ENCODE data around the gene DMD.

DMD gene

GRCh38 chrX:31115398-31115797, 2096.0 kb downstream of the DMD start:
- Histone ChIP-seq H3K27me3 (ENCODE audit: insufficient read depth, low read length) (no peaks in the 10 kb centered on the region), H3K4me3 (ENCODE audit: low read length) (no peak overlapping the region), H3K9me3 (ENCODE audit: insufficient read depth, low read depth, low read length) (no peaks in the 10 kb centered on the region), H3K36me3 (ENCODE audit: insufficient read depth, low read depth, low read length) (no peaks in the 10 kb centered on the region), H3K9ac (ENCODE audit: low read depth, low read length) (no peak overlapping the region), H3K4me1 (ENCODE audit: insufficient read depth, low read length) (no peaks in the 10 kb centered on the region), H3K27ac (ENCODE audit: low read length) (no peak overlapping the region)

DNA sequence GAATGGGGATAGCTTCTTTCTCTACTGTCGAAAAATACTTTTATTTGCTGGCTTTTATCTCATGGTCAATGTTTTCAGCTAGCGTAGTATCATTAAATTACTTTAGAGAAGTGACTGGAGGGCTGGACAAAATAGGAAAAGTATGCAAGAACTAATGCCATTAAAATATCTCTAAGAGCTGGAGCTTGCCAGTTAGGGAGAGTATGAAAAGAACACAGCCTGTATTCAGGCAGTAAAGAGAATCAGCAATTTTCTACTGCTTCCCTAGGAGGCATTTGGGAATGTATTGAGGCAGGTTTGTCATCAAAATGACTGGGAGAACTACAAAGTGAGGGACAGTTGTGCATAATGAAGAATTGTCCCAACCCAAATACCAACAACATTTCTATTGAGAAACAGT, 2096.5 kb downstream of the DMD start:
- Histone ChIP-seq H3K4me1 (ENCODE audit: insufficient read depth, low read length) (no peaks in the 10 kb centered on the region), H3K27ac (ENCODE audit: low read length) (no peak overlapping the region), H3K4me3 (ENCODE audit: low read length) (no peak overlapping the region), H3K36me3 (ENCODE audit: insufficient read depth, low read depth, low read length) (no peaks in the 10 kb centered on the region), H3K9me3 (ENCODE audit: insufficient read depth, low read depth, low read length) (no peaks in the 10 kb centered on the region), H3K9ac (ENCODE audit: low read depth, low read length) (no peak overlapping the region), H3K27me3 (ENCODE audit: insufficient read depth, low read length) (no peaks in the 10 kb centered on the region)

DNA sequence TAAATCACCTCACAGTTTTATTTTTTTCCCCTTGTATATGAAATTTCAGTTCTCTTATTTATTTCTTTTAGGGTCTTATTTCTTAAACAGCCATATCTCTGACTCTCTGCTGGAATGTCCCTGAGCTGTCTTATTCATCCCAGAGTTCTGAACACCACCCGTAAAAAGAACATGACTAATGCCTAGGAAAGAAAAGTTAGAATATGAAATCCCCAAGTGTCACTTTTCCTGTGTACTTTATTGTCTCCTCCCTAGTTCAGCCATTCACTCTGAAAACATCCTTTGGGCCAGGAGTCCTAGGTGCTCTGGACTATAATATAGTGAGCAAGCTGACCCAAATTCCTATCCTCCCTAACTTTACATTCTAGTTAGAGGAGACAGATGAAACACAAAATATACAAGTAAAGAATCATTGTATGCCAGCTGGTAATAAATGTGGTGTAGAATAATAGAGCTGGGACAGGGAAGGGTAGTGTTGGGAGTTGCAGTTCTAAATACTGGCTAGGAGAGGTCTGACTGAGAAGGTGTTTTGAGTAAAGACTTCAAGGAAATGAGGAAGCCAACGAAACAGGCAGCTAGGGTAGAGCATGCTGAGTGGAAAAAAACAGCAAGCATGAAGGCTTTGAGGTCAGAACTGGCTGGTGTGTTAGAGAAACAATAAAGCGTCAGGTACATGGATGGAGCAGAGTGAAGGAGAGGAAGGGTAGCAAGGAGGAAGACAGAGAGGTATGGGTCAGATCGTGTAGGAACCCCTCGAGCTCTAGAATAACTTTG, 2098.9 kb downstream of the DMD start:
- no peaks in the 10 kb centered on the region for H3K36me3 ChIP-seq (ENCODE audit: insufficient read depth, low read depth, low read length)
- no peak overlapping the region for H3K4me3 ChIP-seq (ENCODE audit: low read length)
- no peaks in the 10 kb centered on the region for H3K9me3 ChIP-seq (ENCODE audit: insufficient read depth, low read depth, low read length)
- H3K4me1 ChIP-seq (ENCODE audit: insufficient read depth, low read length): no peaks in the 10 kb centered on the region
- H3K27ac ChIP-seq (ENCODE audit: low read length): no peak overlapping the region
- no peaks in the 10 kb centered on the region for H3K27me3 ChIP-seq (ENCODE audit: insufficient read depth, low read length)
- H3K9ac ChIP-seq (ENCODE audit: low read depth, low read length): no peak overlapping the region

GRCh38 chrX:31110657-31111056, 2100.7 kb downstream of the DMD start:
- no peaks in the 10 kb centered on the region for H3K4me1 ChIP-seq (ENCODE audit: insufficient read depth, low read length)
- no peaks in the 10 kb centered on the region for H3K36me3 ChIP-seq (ENCODE audit: insufficient read depth, low read depth, low read length)
- no peaks in the 10 kb centered on the region for H3K27me3 ChIP-seq (ENCODE audit: insufficient read depth, low read length)
- no peak overlapping the region for H3K9ac ChIP-seq (ENCODE audit: low read depth, low read length)
- no peaks in the 10 kb centered on the region for H3K9me3 ChIP-seq (ENCODE audit: insufficient read depth, low read depth, low read length)
- H3K27ac ChIP-seq (ENCODE audit: low read length): no peak overlapping the region
- no peak overlapping the region for H3K4me3 ChIP-seq (ENCODE audit: low read length)

DNA sequence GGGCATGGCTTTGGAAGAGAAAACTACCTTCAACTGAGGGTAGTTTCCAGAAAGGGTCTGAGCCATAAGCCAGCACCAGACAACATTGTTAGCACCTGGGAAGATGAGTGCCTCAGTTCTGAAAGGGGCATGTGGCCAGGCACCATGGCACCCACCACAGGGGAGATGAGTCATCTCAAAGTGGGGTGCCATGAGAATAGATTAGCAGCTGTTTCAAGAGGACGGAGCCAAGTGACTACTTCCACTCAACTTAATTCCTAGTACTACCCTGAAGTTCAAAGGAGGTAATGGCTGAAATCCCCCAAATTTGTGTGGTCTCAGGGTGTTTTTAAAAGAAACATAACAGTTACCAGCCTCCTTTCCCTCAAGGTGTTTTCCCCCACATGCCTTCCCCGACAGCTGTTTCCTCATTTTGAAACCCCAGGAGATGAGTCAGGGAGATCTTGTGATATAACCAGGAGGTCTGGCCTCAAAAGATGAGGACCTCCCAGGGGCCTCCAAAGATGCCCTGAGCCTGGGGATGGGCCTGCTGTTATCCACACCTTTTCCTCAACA, 2111.7 kb downstream of the DMD start:
- no peaks in the 10 kb centered on the region for H3K36me3 ChIP-seq (ENCODE audit: insufficient read depth, low read depth, low read length)
- no peak overlapping the region for H3K27ac ChIP-seq (ENCODE audit: low read length)
- no peak overlapping the region for H3K9ac ChIP-seq (ENCODE audit: low read depth, low read length)
- H3K9me3 ChIP-seq (ENCODE audit: insufficient read depth, low read depth, low read length): no peaks in the 10 kb centered on the region
- no peak overlapping the region for H3K4me3 ChIP-seq (ENCODE audit: low read length)
- no peaks in the 10 kb centered on the region for H3K27me3 ChIP-seq (ENCODE audit: insufficient read depth, low read length)
- H3K4me1 ChIP-seq (ENCODE audit: insufficient read depth, low read length): no peaks in the 10 kb centered on the region

- no peak overlapping the region for H3K4me3 ChIP-seq (ENCODE audit: low read length)
- H3K36me3 ChIP-seq (ENCODE audit: insufficient read depth, low read depth, low read length): no peaks in the 10 kb centered on the region
- H3K4me1 ChIP-seq (ENCODE audit: insufficient read depth, low read length): no peaks in the 10 kb centered on the region
- no peaks in the 10 kb centered on the region for H3K27me3 ChIP-seq (ENCODE audit: insufficient read depth, low read length)
- no peak overlapping the region for H3K9ac ChIP-seq (ENCODE audit: low read depth, low read length)
- no peak overlapping the region for H3K27ac ChIP-seq (ENCODE audit: low read length)
- no peaks in the 10 kb centered on the region for H3K9me3 ChIP-seq (ENCODE audit: insufficient read depth, low read depth, low read length)
These were observed 2113.3 kb downstream of the DMD start for GRCh38 chrX:31098079-31098478.

DNA sequence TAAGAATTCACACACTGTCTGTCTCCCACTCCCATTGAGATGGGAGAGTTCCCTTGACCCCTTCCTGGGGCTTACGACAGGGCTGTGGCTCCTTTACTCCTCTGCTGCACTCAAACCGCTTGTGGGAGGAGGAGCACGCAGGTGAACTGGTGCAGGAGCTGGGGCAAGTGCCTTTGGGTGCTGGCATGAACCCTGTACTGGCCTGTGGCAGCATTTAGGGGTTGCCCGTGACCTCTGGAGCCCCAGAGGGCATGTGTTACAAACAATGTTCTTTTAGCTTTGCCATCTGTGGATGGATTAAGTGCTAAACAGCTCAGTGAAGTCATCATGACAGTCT, 2117.7 kb downstream of the DMD start:
- Histone ChIP-seq H3K4me3 (ENCODE audit: low read length) (no peak overlapping the region), H3K9ac (ENCODE audit: low read depth, low read length) (no peak overlapping the region), H3K27me3 (ENCODE audit: insufficient read depth, low read length) (no peaks in the 10 kb centered on the region), H3K27ac (ENCODE audit: low read length) (no peak overlapping the region), H3K36me3 (ENCODE audit: insufficient read depth, low read depth, low read length) (no peaks in the 10 kb centered on the region), H3K4me1 (ENCODE audit: insufficient read depth, low read length) (no peaks in the 10 kb centered on the region), H3K9me3 (ENCODE audit: insufficient read depth, low read depth, low read length) (no peaks in the 10 kb centered on the region)

- H3K36me3 ChIP-seq (ENCODE audit: insufficient read depth, low read depth, low read length): no peaks in the 10 kb centered on the region
- no peaks in the 10 kb centered on the region for H3K27me3 ChIP-seq (ENCODE audit: insufficient read depth, low read length)
- no peak overlapping the region for H3K4me3 ChIP-seq (ENCODE audit: low read length)
- H3K9me3 ChIP-seq (ENCODE audit: insufficient read depth, low read depth, low read length): no peaks in the 10 kb centered on the region
- no peak overlapping the region for H3K27ac ChIP-seq (ENCODE audit: low read length)
- H3K9ac ChIP-seq (ENCODE audit: low read depth, low read length): no peak overlapping the region
- no peaks in the 10 kb centered on the region for H3K4me1 ChIP-seq (ENCODE audit: insufficient read depth, low read length)
These were observed 2118.2 kb downstream of the DMD start for GRCh38 chrX:31092970-31093638.

GRCh38 chrX:31092476-31092875, 2118.9 kb downstream of the DMD start:
- no peaks in the 10 kb centered on the region for H3K4me1 ChIP-seq (ENCODE audit: insufficient read depth, low read length)
- no peak overlapping the region for H3K27ac ChIP-seq (ENCODE audit: low read length)
- H3K36me3 ChIP-seq (ENCODE audit: insufficient read depth, low read depth, low read length): no peaks in the 10 kb centered on the region
- H3K9me3 ChIP-seq (ENCODE audit: insufficient read depth, low read depth, low read length): no peaks in the 10 kb centered on the region
- H3K27me3 ChIP-seq (ENCODE audit: insufficient read depth, low read length): no peaks in the 10 kb centered on the region
- H3K9ac ChIP-seq (ENCODE audit: low read depth, low read length): no peak overlapping the region
- no peak overlapping the region for H3K4me3 ChIP-seq (ENCODE audit: low read length)

GRCh38 chrX:31091819-31092218, 2119.5 kb downstream of the DMD start:
- Histone ChIP-seq H3K36me3 (ENCODE audit: insufficient read depth, low read depth, low read length) (no peaks in the 10 kb centered on the region), H3K4me1 (ENCODE audit: insufficient read depth, low read length) (no peaks in the 10 kb centered on the region), H3K9ac (ENCODE audit: low read depth, low read length) (no peak overlapping the region), H3K9me3 (ENCODE audit: insufficient read depth, low read depth, low read length) (no peaks in the 10 kb centered on the region), H3K27ac (ENCODE audit: low read length) (no peak overlapping the region), H3K27me3 (ENCODE audit: insufficient read depth, low read length) (no peaks in the 10 kb centered on the region), H3K4me3 (ENCODE audit: low read length) (no peak overlapping the region)

- no peaks in the 10 kb centered on the region for H3K4me1 ChIP-seq (ENCODE audit: insufficient read depth, low read length)
- no peaks in the 10 kb centered on the region for H3K36me3 ChIP-seq (ENCODE audit: insufficient read depth, low read depth, low read length)
These were observed 2136.8 kb downstream of the DMD start for GRCh38 chrX:31074522-31074921.

GRCh38 chrX:31071725-31072124, 2139.6 kb downstream of the DMD start, which contains the start of gene FTHL17:
Gene FTHL17, minus strand, starts transcription at chrX:31072041. Its CDS starts 88 bp downstream, at chrX:31071953.
- no peak within 1 kb of the TSS for H3K9ac ChIP-seq (ENCODE audit: low read depth, low read length)
- H3K4me3 ChIP-seq (ENCODE audit: low read length): no peak within 1 kb of the TSS
- no peak within 1 kb of the TSS for H3K27ac ChIP-seq (ENCODE audit: low read length)
- no peaks in the 10 kb centered on the region for H3K4me1 ChIP-seq (ENCODE audit: insufficient read depth, low read length)
- 0 out of 2 replicates have a peak, but pooled peaks cover 5% of the 10 kb centered on the region for H3K9me3 ChIP-seq (ENCODE audit: insufficient read depth, low read depth, low read length)
- no peaks in the 10 kb centered on the region for H3K27me3 ChIP-seq (ENCODE audit: insufficient read depth, low read length)
- no peaks in the 10 kb centered on the region for H3K36me3 ChIP-seq (ENCODE audit: insufficient read depth, low read depth, low read length)

More at GRCh38 chrX:31074522-31074921, 2136.8 kb downstream of the DMD start:
- no peaks in the 10 kb centered on the region for H3K27me3 ChIP-seq (ENCODE audit: insufficient read depth, low read length)
- no peaks in the 10 kb centered on the region for H3K9me3 ChIP-seq (ENCODE audit: insufficient read depth, low read depth, low read length)
- no peak overlapping the region for H3K9ac ChIP-seq (ENCODE audit: low read depth, low read length)
- H3K27ac ChIP-seq (ENCODE audit: low read length): no peak overlapping the region
- H3K4me3 ChIP-seq (ENCODE audit: low read length): no peak overlapping the region

Measured in iPS-20b (cell line).